GM21390 (cell line): ENCODE results near the gene TCEAL8.

Source experiments
- ATAC-seq: cut with Tn5 transposase; IDR thresholded peaks from one replicate; pipeline ENCODE4 v1.9.1; 2021; ENCODE audit not compliant: unreplicated experiment

TCEAL8 gene

DNA sequence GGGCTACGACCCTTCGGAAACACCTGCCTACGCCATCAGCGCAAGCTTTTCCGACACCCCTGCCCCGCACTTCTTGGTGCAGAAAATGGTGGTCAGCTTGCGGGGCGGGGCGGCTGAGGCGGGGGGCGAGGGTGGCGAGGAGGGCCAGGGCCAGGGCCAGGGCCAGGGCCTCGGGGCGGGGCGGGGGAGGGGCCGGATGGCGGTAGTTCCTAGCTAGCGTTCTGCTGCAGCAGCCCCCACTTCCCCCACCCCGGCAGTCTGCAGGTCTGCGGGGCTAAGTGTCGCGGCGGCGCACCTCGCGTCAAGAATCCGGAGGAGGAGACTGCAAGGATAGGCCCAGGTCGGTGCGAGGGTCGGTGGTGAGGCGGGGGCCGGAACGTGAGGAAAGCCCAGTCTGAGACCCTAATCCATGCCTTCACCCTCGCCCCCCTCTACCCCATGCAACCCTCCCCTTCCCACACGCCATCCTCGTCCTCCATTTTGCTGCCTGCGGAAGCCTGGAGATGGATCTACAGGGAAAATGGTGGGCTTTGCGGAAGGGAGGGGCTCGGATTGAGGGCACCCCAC is 39.4 kb downstream of the TCEAL8 start:
- peak; percentile 24 for ATAC-seq

DNA sequence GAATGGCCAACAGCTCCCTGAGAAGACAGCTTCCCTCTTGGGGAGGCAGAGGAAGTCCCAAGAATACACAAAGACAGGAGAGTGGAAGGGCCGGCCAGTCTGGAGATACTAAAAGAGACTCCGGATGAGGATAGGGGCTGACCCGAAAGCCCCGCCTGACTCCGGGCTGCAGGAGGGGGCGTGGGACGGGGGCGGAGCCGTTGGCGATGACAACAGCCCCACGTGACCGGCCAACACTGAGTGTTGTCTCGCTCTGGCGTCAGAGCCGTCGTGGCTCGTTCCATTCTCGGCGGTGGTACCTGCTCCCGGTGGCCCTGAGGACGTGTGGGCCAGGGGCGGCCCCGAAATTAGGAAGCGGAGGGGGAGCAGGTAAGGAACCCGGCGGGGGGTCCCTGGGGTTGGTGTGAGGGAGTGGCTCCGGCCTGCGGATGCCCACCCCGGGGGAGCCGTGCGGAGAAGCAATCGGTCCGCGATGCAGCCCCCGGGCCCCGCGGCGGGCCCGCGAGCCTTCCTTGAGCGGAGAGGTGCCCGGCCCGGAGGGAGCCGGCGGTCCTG is 40.0 kb downstream of the TCEAL8 start, which contains the start of gene BEX4:
Gene BEX4, plus strand, starts transcription at position 239 of the 555 bp plus-strand sequence. CDS start 1,046 bp downstream, outside the sequence.
- ATAC-seq = peak; percentile 94

DNA sequence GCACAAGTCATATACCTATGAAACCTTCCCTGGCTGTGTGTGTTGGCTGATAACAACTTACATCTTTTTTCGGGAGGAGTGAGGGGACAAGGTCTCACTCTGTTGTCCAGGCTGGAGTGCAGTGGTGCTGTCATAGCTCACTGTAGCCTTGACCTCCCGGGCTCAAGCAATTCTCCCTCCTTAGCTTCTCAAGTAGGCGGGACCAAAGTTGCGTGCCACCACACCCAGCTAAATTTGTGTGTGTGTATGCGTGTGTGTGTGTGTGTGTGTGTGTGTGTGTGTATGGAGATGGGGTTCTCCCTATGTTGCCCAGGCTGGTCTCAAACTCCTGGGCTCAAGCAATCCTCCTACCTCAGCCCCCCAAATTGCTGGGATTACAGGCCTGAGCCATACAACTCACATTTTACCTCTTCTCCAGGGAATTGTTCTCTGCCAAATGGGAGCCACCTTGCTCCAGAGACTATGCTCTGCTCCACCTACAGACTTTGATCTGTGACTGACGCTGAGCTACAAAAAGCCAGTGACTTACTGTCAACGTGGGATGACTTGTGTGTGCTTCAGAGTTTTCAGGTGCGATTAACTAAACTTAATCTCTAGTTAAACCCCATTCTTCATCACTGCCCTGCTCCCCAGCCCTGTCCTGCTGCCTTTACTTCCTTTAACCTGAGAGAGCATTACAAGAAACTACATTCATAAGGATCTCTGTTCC is 42.1 kb downstream of the TCEAL8 start:
- no peak for ATAC-seq

DNA sequence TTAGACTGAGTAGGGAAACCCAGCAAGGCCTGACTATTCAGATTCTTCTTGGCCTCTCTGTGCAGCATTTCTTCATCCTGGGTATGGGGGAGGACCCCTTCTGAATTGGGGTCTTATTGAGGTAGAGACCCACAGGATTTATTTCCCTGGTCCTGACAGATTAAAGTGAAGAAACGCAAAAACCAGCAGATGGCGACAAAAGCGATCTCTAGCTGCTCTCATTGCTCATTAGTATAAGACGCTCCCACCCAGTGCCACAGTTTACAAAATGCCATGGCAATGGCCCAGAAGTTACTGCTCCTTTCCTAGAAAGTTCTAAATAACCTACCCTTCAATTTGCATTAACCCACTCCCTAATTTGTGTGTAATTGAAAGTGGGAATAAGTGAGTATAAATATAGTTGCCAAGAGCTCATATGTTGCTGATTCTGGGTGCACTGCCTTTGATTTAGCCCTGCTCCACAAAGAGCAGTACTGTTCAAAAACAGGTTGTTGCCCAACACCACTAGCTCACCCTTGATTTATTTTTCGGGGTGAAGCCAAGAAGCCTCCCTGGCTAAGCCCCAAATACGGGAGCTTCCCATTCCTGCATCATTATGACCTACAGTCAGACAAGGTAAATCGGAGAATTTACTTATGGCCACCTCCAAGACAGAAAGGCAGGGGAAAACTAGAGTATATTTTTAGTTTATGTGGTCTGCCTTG is 43.8 kb downstream of the TCEAL8 start:
- ATAC-seq = no peak

DNA sequence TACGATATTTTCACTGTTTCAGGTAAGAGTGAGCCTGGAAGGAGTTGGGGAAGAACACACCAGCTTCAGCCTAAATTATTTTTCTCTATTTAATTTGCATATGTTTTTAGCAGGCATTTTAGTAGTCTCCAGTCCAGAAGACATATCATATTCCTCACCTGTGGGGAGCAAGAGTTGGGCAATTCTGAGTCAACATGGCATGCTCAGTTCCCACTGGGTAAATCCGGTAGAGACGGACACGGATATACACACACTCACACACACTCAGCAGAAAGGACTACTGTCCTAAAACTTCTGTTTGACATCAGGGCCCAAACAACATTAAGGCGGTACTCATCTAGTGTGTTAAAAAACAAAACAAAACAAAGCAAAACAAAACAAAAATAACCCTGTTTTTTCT is 44.9 kb downstream of the TCEAL8 start:
- ATAC-seq = no peak
